ENCODE results near the gene CCDC85A.

- no peak for TF ChIP-seq CTCF (IDR thresholded peaks at IDR 0.05)
- no peak for TF ChIP-seq EZH2 (IDR thresholded peaks at IDR 0.05)
These were observed 178.1 kb downstream of the CCDC85A start for GRCh38 chr2:56361844-56362243.

All from neural progenitor cell (in vitro differentiated cells).